Keratinocyte (primary cell): ENCODE data around the gene AHRR.

Experiments
- EZH2 ChIP-seq: IDR thresholded peaks from one replicate; pipeline ENCODE4 v1.6.1; 2012; ENCODE audit warnings: inconsistent platforms, mild to moderate bottlenecking, low read length, moderate library complexity
- TF ChIP-seq, protein P1 (sequence below), 3 experiments: IDR thresholded peaks in 1 of 3; conservative IDR thresholded peaks in 1 of 3; optimal IDR thresholded peaks in 1 of 3; 2 replicates in 2 of 3; 3 replicates in 1 of 3; pipeline versions ENCODE3 to v1.5.1; 2011; ENCODE audit warnings: low read length in 3 of 3, mild to moderate bottlenecking in 3 of 3, moderate library complexity in 2 of 3, control low read depth in 1 of 3, inconsistent platforms in 1 of 3; ENCODE audit not compliant: insufficient read depth in 2 of 3; ENCODE audit errors: extremely low read depth in 1 of 3

DNA sequence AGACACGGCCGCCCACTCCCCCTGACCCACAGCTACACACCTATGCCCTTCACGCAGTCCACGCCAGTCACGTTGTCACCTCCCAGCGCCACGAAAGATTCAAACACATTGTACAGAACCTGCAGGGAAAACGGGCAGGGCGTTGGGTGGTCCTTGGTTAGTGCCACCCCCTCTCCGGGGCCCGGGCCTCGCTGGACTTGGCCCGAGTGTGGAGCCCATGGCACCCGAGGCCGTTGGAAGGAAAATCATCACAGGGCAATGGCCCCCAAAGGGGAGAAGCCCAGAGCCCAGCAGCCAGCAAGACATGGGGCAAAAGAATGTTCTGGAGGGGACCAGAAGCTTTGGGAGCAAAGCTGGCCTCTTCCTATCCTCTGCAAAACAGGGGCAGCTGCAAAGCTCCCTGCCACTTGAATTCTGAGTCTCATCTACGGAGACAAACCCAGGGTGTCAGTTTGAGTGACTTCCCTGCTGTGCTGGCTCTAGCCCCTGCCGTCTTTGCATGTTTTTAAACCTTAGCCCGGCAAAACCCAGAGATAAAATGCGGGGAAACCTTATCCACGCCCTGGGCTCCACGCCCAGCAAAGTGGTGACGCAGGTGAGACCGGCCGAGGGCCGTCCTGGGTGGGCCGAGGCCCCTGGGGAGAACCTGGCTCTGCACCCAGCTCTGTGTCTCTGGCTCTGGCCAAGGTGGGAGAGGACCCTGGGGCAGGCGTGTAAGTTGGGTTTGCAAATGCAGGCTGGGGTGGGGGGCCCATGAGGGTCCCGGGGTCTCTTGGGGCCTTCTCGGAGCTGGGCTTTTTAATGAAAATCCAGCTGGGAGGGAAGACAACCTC lies 163.8 kb downstream of the AHRR start:
- TF ChIP-seq, protein P1, sequence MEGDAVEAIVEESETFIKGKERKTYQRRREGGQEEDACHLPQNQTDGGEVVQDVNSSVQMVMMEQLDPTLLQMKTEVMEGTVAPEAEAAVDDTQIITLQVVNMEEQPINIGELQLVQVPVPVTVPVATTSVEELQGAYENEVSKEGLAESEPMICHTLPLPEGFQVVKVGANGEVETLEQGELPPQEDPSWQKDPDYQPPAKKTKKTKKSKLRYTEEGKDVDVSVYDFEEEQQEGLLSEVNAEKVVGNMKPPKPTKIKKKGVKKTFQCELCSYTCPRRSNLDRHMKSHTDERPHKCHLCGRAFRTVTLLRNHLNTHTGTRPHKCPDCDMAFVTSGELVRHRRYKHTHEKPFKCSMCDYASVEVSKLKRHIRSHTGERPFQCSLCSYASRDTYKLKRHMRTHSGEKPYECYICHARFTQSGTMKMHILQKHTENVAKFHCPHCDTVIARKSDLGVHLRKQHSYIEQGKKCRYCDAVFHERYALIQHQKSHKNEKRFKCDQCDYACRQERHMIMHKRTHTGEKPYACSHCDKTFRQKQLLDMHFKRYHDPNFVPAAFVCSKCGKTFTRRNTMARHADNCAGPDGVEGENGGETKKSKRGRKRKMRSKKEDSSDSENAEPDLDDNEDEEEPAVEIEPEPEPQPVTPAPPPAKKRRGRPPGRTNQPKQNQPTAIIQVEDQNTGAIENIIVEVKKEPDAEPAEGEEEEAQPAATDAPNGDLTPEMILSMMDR (optimal IDR thresholded peaks at IDR 0.05 in 1 of 3, IDR thresholded peaks at IDR 0.05 in 1 of 3, conservative IDR thresholded peaks at IDR 0.05 in 1 of 3; ENCODE audit: extremely low read depth in 1 of 3, insufficient read depth in 2 of 3, low read length in 3 of 3) = no peak
- no peak for TF ChIP-seq EZH2
